ENCODE results near the gene DOK1.

DOK1 gene

DNA sequence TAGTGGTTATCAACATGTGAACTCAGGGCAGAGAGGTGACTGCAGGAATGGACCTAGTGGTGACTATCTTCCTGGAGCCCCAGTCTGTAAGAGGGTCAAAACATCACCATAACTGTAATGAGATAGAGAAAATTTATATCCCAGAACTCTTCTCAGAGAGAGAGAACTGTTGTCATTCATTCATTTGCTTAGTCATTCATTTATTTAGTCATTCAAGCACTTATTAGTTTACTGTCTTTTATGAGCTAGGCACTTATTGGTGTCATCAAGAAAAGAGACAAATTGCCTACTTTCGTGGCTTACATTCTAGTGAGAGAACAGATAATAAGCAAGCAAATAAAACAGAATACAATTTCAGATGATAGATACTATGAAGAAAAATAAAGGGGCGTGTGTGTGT is 34.1 kb downstream of the DOK1 start:
- TF ChIP-seq, protein P1, sequence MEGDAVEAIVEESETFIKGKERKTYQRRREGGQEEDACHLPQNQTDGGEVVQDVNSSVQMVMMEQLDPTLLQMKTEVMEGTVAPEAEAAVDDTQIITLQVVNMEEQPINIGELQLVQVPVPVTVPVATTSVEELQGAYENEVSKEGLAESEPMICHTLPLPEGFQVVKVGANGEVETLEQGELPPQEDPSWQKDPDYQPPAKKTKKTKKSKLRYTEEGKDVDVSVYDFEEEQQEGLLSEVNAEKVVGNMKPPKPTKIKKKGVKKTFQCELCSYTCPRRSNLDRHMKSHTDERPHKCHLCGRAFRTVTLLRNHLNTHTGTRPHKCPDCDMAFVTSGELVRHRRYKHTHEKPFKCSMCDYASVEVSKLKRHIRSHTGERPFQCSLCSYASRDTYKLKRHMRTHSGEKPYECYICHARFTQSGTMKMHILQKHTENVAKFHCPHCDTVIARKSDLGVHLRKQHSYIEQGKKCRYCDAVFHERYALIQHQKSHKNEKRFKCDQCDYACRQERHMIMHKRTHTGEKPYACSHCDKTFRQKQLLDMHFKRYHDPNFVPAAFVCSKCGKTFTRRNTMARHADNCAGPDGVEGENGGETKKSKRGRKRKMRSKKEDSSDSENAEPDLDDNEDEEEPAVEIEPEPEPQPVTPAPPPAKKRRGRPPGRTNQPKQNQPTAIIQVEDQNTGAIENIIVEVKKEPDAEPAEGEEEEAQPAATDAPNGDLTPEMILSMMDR (conservative IDR thresholded peaks at IDR 0.05; ENCODE audit: low read depth, low read length), result no peak
- DNase-seq (ENCODE audit: low read depth), result no peak
- no peak overlapping the region for H3K4me3 ChIP-seq (ENCODE audit: low read depth, low read length)

DNA sequence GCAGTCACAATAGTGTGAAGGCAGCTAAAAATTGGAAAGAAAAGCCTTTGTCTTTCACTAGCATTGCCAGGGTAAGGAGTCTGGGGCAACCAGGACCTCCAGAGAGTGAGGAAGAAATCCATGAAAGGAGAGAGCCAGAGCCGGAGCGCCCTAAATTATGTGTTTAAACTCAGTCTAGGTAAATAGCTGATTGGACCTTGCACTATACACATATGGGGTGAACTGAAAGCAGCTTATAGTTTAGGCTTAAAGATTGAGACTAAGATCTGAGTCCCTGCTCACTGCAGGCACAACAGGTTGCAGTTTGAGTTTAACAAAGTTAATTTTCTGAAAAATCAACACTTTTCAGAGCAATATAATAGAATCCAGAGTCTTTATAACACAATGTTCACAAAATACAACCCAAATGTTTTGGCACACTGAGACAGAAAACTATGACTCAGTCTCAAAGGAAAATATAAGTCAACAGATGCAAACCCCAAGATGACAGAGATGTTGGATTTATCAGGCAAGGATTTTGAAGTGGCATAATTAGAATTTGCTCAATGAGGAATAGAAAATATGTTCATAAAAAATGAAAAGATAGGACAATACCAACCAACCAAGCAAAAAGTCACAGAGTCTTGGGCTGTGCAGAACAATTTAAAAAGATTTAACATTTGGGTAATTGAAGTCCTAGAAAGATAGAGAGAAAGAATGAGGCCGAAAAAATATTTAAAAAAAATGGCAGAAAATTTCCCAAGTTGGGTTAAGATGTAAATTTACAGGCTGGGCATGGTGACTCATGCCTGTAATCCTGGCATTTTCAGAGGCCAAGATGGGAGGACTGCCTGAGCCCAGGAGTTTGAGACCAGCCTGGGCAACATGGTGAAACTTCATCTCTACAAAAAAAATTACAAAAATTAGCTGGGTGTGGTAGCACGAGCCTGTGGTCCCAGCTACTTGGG is 39.6 kb downstream of the DOK1 start:
- DNase-seq (ENCODE audit: low read depth), result no peak
- H3K4me3 ChIP-seq (ENCODE audit: low read depth, low read length), result no peak overlapping the region
- TF ChIP-seq, protein P1 (conservative IDR thresholded peaks at IDR 0.05; ENCODE audit: low read depth, low read length), result no peak

DNA sequence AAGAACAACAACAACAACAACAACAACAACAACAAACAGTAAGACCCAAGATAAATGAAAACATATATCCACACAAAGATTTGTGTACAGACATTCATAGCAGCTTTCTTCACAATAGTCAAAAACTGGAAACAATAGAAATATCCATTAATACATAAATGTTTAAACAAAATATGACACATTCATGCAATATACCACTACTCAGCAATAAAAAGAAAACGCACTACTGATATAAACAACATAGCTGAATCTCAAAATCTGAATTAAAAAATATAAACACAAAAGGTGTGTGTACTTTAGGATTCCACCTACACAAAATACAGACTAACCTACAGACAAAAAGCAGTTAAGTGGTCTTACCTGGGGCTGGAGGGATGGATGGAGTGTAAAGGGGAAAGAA is 42.1 kb downstream of the DOK1 start:
- H3K4me3 ChIP-seq (ENCODE audit: low read depth, low read length), result no peak overlapping the region
- TF ChIP-seq, protein P1 (conservative IDR thresholded peaks at IDR 0.05; ENCODE audit: low read depth, low read length), result no peak
- no peak for DNase-seq (ENCODE audit: low read depth)

DNA sequence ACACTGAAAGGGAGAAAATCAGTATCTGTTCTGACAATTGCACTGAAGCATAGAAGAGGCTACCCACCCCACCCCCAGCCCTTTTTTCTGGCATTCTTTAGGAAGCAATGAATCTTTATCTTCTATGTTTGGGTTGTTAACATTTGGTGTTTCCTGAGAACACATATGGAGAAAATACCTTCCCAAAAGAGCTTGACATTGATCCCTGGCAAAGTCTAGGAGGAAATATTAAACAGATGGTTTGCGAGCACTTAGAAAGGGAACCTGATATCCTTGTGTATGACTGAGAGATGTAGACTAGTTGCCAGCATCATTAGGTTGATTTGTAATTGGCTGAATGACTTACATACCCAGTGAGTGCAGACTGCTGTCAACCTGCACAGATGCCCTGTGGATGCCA is 42.9 kb downstream of the DOK1 start:
- no peak for DNase-seq (ENCODE audit: low read depth)
- TF ChIP-seq, protein P1 (conservative IDR thresholded peaks at IDR 0.05; ENCODE audit: low read depth, low read length), result no peak
- no peak overlapping the region for H3K4me3 ChIP-seq (ENCODE audit: low read depth, low read length)

DNA sequence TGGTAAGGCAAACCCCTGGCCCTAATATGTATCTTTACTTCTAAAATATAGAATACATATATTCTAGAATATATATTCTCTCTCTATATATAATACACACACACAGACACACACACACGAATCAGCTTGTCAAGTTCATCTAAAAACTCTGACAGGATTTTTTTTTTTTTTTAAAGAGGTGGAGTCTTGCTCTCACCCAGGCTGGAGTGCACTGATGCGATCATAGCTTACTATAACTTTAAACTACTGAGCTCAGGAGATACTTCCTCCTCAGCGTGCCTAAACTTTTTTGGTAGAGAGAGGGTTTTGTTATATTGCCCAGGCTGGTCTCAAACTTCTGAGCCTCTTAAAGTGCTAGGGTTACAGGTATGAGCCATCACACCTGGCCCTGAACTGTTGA is 45.2 kb downstream of the DOK1 start:
- TF ChIP-seq, protein P1 (conservative IDR thresholded peaks at IDR 0.05; ENCODE audit: low read depth, low read length), result no peak
- H3K4me3 ChIP-seq (ENCODE audit: low read depth, low read length), result no peak overlapping the region
- DNase-seq (ENCODE audit: low read depth), result no peak

DNA sequence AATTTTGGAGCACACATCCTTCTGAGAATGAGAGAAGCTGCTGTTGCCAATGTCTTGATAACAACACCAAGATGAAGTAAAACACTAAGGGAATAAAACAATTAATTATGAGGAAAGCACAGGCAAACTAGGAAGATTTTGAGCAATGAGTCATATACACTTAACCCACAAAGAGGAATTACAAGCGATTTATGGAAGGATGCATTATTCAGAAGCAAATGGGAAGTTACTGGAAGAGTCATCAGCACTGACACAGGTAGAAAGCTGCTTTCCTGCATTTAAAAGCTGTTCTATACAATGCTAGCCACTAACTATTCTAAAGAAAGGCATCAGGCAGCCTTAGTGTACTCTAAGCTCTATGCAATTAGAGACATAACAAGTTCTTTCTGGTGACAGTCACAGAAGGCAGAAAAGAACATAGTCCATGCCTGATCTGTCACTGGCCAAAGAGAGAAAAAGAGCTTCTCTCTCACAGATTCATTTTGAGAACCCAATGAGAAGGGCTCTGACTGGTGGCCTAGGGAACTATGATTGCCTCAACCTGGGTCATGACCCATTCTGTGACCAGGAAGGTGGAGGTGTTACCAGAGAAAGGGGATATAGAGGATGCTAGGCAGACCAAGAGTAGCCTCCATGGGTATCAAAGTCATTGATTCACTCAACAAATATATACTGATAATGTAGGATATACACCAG is 48.2 kb downstream of the DOK1 start:
- H3K4me3 ChIP-seq (ENCODE audit: low read depth, low read length), result no peak overlapping the region
- TF ChIP-seq, protein P1 (conservative IDR thresholded peaks at IDR 0.05; ENCODE audit: low read depth, low read length), result no peak
- DNase-seq (ENCODE audit: low read depth), result peak; percentile 37
